Globus pallidus (tissue), 1 donor: ENCODE results near the gene NSL1.
A peak's percentile ranks its signal among the peaks of the same experiment; 100 is the strongest.

Experiments used
- DNase-seq: peaks from one replicate; pipeline ENCODE4 v3.0.0-alpha.2; 2015; ENCODE audit warnings: low spot score

NSL1 gene

GRCh38 chr1:212685429-212685828 lies 106.1 kb downstream of the NSL1 start:
- no peak for DNase-seq

- no peak for DNase-seq
Measured at GRCh38 chr1:212684521-212685090, 107.0 kb downstream of the NSL1 start.

- no peak for DNase-seq
Measured at GRCh38 chr1:212684076-212684475, 107.5 kb downstream of the NSL1 start.

GRCh38 chr1:212683357-212683722 lies 108.2 kb downstream of the NSL1 start:
- peak; percentile 22 for DNase-seq

GRCh38 chr1:212680680-212681389 lies 110.7 kb downstream of the NSL1 start:
- DNase-seq = no peak

- peak; percentile 29 for DNase-seq
Measured at GRCh38 chr1:212678456-212679410, 112.8 kb downstream of the NSL1 start.

- no peak for DNase-seq
Measured at GRCh38 chr1:212677573-212677972, 114.0 kb downstream of the NSL1 start.

- no peak for DNase-seq
Measured at GRCh38 chr1:212677136-212677535, 114.4 kb downstream of the NSL1 start.
